ENCODE measurements around the gene VTCN1.

DNA sequence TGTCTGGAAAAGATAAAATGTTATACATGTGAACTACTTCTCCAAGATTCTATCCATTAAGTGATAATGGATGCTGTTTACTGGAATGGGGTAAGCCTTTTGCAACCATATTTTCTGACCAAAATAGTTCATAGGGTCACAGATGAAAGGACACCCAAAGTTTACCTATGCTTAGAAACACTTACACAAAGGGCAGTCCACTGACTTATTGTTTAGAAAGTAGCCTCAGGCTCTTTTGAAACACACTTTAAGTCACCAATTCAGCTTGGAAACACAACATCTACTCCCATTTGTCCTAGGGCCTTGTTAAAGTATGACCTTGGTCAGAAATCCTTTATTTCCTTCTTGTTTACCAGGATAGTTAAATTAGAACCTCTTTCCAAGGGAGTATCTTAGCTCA, 28.7 kb upstream of the VTCN1 start:
- TF ChIP-seq, protein P1, sequence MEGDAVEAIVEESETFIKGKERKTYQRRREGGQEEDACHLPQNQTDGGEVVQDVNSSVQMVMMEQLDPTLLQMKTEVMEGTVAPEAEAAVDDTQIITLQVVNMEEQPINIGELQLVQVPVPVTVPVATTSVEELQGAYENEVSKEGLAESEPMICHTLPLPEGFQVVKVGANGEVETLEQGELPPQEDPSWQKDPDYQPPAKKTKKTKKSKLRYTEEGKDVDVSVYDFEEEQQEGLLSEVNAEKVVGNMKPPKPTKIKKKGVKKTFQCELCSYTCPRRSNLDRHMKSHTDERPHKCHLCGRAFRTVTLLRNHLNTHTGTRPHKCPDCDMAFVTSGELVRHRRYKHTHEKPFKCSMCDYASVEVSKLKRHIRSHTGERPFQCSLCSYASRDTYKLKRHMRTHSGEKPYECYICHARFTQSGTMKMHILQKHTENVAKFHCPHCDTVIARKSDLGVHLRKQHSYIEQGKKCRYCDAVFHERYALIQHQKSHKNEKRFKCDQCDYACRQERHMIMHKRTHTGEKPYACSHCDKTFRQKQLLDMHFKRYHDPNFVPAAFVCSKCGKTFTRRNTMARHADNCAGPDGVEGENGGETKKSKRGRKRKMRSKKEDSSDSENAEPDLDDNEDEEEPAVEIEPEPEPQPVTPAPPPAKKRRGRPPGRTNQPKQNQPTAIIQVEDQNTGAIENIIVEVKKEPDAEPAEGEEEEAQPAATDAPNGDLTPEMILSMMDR (IDR thresholded peaks at IDR 0.05), result no peak
- no peak for TF ChIP-seq ZFX (IDR thresholded peaks at IDR 0.05; ENCODE audit: borderline replicate concordance)

Measured in 22Rv1 (cell line).